GM18873 (cell line): Measurements from ENCODE around the gene CFAP210.

Experiments
- ATAC-seq: cut with Tn5 transposase; IDR thresholded peaks from one replicate; pipeline ENCODE4 v1.9.1; 2021; ENCODE audit warnings: mild to moderate bottlenecking, moderate library complexity, moderate number of reproducible peaks; ENCODE audit not compliant: unreplicated experiment, low FRiP score

The CFAP210 gene, protein sequence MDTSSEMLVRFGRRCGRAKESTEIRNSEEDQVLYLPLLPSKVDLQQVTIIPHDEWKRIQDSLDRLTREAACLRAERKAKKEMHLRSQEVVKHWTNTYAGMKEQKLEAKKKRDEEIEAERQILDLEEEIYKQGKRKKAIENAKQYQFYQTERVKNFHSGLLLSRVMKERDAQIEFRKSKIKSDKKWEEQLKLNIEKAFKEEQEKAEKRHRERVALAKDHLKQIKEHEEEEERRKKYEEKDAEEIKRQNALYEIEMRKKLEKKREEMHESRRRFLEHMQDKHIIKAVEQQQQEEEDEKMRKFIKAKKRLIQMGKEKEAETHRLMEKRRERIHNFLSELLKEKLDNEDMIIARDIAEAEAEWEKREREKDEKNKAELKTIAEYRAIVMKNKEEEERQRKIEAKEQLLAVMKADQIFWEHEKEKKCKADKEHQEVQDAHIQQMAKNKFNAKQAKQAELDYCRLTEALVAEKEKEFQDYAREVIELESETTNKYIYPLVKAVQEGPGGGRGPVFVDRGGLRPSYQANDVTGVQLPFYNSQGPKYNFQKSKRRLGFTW

DNA sequence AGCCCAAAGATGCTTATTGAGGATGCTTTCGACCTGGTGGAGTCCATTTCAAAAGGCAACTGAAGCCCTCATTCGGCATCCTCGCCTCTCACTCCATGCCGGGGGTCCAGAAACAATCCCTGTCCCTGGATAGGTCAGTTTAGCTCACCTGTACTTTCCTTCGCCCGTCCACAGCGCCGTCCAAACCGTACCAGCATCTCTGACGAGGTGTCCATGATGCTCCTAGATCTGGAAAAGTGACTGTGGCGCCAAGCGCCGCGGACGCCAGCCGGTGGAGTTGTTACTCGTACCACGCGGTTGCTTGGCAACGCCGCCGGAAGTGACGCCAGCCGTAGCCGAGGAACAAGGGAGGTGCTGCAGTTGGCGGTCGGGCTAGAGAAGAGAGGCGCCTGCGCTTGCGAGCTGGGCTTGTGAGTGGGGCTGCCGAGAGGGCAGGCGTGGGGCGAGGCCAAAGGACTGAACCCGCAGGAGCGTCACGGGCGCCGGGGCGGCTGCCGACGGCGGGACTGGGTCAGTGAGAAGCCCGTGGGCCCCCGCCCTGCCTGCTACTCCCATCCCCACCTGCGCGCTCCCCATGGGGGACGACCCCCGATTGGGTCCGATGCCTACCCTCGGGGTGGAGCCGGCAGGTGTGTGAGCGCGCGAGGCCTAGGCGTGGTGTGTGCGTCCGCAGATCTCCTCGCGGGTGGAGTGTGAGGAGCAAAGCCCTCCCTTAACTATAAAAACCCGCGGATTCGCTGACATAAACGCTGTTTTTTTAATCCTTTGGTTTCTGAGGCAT is at the start of gene CFAP210, which contains the start of gene PHOSPHO2:
CFAP210 (minus strand) TSS at position 293 of the 781 bp plus-strand sequence; CDS start at position 215, 78 bp downstream.
PHOSPHO2 (plus strand) TSS at position 357 of the 781 bp plus-strand sequence. CDS start 6,503 bp downstream, outside the sequence.
- ATAC-seq: peak; percentile 98

DNA sequence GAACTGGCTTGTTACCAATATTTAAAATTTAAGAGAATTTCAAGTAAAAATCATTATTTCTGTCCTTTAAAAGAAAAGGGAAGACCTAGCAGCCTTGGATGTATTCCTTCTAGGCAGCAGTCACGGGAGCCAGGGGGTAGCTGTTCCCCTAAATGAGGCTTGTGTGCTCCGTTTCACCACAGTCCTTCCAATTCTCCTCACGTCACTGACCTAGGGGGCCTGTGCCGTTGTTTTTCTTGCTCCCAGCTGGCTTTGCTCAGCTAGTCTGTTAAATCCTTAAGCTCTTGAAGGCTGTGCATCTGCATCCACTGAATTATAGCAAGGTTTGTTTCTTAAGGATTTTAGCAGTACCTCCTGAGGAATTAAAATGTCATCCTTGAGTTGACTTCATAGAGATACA is 49.3 kb upstream of the CFAP210 start:
- ATAC-seq: no peak

DNA sequence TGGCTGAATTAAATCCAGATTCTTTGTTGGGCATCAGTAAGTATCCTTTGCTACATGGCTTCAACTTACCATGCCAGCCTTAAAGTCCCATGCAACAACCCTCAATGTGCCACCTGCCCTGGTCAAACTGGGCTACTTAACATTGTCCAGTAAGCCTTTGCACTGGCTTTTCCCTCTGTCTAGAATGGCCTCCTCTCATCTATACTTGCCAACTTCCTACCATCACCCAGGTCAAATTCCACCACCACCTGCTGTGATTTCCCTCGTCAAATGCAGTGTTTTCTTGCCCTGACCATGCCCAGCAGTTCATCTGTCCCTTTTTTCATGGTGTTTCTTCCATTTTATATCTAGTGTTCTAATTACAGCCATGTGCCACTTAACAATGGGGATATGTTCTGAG is 45.1 kb upstream of the CFAP210 start:
- ATAC-seq: no peak

DNA sequence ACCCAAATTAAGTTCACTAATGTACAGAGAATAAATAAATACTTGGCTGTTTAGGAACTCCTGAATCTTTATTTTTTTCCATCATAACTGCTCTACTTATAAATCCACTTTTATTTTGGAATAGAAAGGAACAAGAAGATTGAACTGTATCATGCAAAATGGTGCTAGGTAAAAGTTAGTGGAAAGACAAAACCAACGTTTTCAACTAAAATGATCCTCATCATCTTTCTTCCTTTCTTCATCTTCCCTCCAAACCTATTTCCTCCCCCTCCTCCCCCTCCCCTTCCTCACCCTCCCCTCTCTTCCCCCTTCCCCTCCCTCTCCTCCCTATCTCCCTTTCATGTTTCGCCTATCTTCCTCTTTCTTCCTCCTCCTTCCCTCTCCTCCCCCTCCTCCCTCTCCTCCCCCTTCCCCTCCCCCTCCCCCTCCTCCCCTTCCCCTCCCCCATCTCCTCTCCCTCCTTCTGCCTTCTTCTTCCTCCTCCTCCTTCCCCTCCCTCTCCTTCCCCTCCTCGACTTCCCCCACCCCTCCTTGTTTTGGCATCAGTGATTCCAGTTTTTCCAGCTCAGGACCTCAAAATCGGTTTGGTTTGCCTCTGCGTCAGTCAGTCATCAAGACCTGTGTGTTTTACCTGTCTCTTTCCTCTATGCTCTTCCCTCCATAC is 44.5 kb upstream of the CFAP210 start:
- no peak for ATAC-seq

DNA sequence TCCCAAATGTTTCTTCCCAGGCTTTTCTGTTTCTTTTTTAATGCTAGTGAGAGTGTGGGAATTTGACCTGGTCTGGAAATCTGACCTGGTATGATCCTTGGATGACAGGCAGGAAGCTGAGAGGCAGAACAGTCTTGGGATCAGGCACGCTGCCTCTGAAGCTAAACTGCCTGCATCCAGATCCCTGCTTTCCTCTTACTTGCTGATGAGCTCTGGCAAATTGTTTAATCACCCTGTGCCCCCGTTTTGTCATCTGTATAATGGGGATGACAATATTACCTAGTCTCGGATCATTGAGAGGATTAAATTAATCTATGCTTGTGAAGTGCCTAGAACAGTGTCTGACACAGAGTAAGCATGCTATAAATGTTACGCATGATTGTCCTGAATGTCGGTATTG is 42.7 kb upstream of the CFAP210 start:
- ATAC-seq: no peak

DNA sequence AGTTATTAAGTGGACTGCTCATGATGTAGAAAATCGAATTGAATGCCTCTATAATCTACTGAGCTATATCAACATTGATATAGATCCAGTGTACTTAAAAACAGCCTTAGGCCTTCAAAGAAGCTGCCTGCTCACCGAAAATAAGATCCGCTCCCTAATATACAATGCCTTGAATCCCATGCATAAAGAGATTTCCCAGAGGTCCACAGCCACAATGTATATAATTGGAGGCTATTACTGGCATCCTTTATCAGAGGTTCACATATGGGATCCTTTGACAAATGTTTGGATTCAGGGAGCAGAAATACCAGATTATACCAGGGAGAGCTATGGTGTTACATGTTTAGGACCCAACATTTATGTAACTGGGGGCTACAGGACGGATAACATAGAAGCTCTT is 41.4 kb upstream of the CFAP210 start:
- ATAC-seq: no peak

DNA sequence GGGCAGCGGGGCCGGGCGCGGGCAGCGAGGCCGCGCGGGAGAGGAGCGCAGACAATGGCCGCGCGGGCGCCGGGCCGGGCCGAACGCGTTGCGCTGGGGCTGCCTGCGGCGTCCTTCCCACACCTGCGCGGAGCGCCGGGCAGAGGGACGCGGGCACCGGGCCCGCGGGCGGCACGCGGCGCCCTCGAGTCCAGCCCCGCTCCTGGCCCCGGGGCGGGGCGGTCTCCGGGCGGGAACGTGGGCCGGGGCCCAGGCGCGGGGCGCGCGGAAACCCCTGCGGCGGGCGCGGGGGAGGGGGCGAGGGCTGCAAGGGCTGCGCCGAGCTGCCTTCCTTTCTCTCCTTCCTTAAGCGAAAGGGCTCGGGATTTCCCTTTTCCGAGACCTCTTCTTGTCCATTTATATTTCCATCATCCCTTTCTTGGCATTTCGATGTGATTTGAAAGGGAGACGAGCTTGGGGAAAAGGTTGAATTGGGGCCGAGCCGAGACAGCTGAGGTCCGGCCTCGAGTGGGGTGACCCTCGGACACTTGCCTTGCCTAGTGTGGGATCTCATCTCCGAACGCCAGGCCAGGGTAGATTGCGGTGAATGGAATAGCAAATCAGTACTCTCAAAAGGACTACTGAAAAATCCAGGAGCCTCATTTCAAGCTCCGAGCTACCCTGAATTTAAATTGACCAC is 40.1 kb upstream of the CFAP210 start:
- peak; percentile 9 for ATAC-seq

DNA sequence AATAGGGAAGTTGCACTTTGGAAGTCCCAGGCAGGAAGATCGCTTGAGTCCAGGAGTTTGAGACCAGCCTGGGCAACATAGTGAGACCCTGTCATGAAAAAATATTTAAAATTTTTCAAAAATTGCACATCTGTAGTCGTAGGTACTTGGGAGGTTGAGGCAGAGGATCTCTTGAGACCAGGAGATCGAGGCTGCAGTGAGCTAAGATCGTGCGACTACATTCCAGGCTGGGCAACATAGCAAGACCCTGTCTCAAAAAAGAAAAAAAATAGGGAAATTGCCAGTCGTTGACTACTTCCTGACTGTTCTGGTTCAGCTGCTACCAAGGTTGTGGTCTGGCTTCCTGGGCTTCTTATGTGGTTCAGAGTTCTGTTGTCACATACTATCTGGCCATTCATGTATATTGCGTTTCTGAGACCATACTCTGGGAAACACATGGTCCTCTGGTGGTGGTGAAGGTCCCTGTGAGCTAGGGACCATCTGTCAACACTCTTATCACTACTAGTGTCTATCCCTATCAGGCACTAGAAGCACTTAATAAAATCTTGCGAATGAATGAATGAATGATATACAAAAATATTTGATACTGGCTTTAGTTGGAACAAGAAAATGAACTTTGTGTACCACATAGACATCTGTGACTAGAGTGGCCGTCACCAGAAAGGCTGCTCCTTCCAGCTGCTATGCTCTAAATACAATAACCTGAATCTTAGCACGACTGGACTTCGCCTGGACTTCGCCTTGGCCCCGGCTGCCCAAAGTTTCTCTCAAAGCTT is 38.6 kb upstream of the CFAP210 start:
- no peak for ATAC-seq

DNA sequence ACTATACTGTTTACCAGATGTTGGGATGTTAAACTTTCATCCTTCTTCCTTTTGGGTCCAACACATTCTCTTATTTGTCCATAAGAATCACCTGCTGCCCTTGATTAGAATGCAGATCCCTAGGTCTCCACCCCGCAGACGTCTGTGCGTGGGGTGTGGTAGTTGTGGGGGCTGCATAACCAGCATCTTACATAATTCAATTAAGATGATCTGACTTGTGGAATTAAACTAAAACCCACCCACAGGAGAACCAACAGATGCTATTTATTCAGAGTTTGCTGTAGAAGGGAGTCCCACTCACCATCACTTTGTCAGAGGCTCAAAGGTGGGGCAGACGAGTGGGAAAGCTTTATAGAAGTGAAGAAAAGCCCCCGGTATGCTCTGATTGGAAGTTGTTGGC is 37.9 kb upstream of the CFAP210 start:
- ATAC-seq: no peak

DNA sequence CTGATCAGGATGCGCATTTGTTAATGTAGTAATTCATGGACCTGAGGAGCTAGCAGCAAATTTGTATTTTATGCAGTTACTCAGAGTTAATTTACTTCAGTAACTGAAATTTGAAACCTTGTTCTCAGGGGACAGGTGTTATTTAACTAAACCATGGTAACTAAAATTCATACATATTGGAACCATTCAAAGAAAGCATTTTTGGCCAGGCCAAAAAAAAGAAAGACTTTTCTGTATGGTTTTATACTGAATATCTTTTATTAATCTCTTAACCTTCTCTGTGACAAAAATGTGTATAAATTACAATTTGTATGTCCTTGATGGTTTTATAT is 35.0 kb upstream of the CFAP210 start:
- ATAC-seq: no peak

DNA sequence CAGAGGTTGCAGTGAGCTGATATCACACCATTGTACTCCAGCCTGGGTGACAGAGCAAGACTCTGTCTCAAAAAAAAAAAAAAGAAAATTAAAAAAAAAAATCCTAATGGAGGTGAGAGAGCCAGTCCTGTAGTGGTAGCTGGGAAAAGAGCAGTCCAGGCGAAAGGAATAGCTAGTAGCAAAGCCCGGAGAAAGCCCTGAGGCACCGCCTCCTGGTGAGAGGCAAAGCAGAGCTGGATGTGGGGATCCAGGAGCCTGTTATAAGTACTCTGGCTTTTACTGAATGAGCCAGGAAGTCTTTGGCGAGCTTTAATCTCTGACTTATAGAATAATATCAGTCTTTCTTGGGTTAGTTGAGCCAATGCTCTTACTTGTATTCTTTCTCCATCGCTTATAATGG is 32.9 kb upstream of the CFAP210 start:
- ATAC-seq: no peak

DNA sequence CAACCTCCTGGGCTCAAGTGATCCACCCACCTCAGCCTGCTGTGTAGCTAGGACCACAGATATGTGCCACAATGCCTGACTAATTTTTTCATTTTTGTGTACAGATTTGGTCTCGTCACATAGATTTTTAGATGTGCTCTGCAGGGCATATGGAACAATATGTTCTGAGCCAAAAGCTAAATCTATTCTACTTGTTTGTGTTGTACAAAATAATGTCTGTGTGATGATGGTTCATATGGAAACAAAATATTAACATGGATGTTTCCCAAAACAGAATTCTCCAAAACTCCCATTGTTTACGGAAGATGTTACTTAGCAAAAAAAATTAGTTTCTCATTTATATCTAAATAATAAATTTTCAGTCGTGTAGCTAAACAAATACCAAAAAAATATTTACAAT is 26.8 kb upstream of the CFAP210 start:
- no peak for ATAC-seq

DNA sequence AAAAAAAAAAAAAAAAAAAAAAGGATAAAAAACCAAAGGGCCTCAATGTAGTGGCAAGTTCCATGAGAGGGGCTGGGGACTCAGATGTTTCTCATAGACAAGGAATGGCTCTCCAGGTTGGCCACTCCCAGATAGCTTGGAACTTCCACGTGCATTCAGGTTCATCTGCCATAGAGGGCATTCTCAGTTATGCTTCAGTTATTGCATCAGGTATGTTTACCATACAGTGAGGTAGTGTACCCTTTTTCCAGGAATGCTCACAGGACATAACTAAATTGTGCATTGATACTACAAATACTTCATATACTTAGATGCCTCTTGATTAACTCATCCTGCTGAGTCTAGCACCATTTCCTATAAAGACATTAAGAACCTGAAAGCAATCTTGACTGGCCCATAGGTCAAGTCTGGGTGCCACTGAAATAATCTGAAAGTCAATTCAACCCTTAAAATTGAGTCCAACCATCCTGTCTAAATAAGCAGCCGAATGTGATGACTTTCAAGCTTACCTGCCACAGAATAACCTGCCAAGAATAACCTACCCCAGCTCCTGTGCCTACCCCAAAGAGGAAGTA is 24.8 kb upstream of the CFAP210 start:
- ATAC-seq: no peak

DNA sequence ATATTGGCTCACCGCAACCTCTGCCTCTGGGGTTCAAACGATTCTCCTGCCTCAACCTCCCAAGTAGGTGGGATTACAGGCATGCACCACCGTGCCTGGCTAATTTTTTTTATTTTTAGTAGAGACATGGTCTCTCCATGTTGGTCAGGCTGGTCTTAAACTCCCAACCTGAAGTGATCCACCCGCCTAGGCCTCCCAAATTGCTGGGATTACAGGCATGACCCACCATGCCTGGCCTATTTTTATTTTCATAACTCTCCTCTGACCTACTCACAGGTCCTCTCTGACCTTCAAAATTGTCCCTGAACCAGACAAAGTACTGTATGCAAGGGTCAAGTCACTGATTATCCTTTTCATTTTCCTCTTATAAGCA is 23.5 kb upstream of the CFAP210 start:
- no peak for ATAC-seq

DNA sequence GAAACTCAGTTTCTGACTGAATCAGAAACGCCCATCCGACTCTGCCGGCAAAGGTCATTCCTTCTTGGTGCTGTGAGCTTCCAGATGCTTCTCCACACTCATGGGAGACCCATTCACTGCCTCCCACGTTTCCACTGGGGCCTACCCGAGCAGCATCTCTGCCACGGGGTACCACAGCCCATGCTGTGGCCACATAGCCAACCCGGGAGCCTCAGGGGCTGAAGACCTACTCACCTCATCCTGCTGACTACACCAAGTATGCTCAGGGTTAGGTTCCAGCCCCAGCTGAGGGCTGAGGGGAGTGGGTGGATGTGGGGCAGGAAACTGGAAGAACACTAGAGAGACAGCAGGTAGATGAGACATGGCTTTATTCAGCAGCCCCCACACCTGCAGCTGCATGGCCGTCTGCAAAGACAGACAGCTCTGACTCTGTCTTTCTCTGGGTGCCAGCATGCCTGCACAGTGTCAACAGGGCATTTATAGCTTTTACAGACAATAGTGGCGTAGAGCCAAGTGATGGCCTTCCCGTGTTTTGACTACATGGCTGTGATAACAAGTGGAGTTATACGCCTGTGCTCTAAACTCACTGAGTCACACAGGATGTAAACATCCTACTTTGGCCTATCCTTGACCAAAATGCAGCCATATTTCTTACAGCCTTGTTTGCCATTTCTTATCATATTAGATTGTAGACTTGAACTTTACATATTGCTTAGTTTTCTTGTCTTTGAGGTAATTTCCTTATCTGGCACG is 22.9 kb upstream of the CFAP210 start:
- ATAC-seq: no peak

DNA sequence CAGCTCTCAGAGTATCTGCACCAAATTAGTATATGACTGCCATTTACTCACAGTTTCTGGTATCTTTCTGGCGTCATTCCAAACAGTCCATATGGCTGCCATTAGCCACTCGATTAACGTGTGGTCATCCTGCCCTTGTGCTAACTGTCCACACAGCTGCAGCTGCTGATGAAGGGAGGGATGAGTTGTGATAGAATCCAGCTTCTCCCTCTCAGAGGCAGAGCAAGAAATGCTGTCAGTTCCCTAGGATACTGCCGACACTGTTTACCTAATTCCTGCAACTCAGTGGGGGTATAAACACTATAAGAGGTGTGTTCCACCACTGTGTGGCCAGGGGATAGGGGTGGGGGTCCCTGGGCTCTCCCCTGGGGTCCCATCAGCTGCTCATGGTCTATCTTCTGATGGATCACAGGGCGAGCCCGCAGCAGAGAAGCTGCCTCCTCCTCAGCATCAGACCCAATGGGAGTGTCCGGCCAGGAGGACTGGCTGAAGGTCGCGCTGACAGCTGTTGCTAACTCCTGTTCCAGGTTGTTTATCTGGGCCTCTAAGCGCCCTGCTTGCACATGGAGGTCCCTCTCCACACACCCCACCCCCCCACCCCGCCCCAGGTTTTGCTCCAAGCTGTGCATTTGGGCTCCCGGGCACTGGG is 22.2 kb upstream of the CFAP210 start:
- ATAC-seq: no peak

DNA sequence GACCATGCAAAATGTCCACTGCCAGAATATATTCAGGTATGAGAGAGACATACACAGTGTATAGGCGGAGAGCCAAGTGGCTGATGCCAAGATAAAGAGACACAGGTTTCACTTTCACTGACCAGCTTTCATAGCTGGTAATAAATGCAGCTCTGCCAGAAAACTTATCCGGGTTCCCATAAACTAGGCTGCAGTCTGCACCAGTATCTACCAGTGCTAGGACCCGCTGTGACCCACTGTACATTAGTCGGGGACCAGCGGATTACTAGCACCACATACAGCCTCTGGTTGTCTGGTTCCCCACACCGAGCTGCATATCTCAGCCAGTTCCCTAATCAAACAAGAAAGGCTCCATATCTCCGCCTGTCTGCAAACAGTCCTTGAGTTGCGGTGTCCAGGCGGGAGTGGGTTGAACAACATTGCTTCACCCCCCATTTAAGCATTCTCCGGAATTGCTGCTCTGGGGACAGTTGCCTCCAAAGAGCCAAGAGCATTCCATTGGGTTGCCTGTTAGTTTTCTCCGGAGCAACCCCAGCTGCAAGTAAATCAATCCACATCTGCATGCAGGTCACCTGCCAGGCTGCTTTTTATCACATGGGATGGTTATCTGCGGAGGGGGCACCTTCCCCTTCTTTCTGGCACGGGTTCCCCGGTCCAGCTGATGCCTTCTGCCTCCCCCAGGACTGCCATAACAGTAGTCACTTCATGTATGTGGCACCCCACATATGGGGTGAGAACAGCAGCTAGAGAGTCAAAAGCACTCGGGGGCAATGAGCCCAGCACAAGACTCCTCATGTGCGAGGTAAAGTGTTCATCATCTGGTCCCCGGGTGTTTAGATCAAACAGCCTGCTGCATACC is 21.4 kb upstream of the CFAP210 start:
- ATAC-seq: no peak
